NCI-H2081 (cell line): ENCODE results near the gene EIF4E3.
A peak's percentile ranks its signal among the peaks of the same experiment; 100 is the strongest.

Experiments used
- DNase-seq, 2 experiments: peaks; one replicate each; lab custom pipeline; 2025; lab: John Stamatoyannopoulos, UW

Gene EIF4E3

DNA sequence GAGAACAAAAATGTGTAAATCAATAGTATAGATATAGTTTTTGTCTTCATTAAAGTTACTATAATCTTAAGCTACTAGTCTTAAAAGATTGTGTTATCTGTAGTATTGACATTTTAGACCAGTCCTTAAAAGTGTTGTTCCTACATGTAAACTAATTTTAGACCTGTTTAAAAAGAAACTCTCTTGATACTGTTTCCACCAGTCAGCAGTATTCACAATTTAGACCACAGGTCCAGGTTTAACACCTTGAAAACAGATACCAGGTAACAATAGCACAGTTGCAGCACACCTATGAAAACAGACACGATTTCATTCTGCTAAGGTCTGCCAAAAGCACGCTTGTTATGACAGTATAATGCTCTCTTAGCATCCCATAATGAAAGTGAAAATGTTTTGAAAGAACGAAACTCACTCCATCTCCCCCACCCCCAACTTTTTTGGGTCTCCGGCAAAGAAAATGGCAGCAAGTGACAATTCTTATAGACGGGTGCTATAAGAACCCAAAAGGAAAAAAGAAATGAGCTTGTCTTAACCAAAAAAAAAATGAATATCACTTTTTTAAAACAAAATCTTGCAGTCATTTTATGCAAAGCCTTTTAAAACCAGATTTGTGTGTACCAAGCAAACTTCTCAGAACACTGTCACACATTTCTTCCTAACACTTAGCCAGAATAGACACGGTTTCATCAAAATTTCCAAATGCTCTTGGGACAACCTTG lies 1.6 kb downstream of the EIF4E3 start:
- DNase-seq, result no peak

DNA sequence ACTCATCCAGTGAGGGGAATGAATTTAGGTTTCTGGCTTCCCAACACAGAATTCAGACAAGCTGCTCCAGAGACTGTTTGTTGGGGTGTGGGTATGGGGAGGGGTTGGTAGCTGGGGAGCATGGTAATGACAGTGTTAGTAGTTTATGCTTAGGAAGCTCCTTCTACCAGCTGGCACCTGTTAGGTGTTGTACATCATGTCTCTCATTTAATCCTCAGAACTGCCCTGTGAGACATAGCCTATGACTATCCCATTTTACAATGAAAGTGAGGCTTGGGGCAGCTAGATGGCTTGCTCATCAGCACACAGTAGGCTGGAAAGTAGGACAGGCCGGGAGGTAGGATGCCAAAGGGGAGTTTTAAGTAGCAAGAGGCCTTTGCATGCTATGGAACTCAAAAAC lies 2.5 kb downstream of the EIF4E3 start:
- no peak for DNase-seq

DNA sequence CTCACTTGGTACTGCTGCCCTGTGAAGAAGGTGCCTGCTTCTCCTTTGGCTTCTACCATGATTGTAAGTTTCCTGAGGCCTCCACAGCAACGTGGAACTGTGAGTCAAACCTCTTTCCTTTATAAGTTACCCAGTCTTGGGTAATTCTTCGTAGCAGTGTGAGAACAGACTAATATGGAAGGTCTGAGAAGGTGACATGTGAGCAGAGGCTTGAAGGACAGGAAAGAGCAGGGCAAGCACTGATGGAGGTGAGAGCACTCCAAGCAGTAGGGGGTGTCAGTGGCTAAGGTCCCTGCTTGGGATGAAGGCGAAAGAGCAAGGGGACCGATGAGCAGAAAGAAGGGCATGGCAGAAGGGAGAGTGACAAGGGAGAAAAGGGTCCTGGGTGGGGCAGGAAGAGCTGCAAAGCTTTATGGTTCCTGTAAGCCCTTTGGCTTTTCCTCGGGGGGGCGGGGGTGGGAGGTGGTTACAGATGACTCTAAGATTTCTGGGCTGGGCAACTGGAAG lies 3.5 kb downstream of the EIF4E3 start:
- no peak for DNase-seq

DNA sequence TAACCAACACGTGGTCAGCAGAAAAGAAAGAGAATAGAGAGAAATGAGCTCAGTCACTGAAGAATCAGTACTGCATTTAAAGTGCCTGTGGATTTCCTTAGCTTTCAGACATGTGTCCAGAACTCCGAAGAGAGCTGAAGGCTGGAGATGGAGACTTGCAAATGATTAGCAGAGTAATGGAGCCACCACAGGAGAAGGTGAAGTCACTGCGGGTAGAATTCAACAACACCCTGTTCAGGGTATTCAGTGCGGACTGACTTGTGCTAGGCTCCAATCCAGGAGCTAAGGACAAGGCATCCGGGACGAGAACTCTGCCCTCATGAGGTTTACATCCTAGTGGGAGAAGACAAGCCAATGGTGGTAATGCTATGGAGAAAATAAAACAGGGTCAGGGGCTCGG lies 4.2 kb downstream of the EIF4E3 start:
- DNase-seq, result no peak

DNA sequence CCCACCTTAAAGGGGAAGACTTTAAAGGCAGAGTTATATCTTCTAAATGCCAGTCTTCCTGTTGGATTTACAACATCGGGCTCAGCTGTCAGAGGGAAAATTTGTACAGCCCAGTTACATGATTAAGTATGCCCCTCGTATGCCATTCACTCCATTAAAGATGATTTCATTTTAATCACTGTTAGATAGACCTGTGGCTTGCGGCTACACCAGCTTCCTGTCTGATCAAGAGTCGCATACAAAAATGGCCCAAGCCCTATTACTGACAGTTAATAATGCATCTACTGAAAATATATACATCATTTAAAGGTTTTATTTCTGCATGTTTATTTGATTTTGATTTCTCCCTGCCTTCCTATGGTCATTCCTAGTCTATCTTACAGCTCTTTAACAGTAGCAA lies 7.1 kb downstream of the EIF4E3 start:
- DNase-seq, result no peak

DNA sequence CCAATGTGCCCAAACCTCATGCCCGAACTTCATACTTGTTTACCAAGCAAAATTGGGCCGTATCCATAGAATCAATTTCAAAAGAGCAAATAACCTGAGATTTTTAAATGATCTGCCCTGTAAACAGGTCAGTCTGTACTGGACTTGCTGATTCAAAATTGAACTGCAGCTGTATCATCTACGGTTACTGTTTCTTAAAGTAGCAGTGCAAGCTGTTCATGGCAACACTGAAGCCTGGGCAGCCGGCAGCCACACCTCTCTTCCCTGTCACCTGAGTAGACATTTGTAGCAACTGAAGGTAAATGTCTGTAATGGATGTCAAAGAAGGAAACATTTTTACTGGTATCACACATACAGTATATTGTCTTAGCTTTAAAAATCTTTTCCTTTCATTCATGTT lies 10.6 kb downstream of the EIF4E3 start:
- DNase-seq, result no peak

DNA sequence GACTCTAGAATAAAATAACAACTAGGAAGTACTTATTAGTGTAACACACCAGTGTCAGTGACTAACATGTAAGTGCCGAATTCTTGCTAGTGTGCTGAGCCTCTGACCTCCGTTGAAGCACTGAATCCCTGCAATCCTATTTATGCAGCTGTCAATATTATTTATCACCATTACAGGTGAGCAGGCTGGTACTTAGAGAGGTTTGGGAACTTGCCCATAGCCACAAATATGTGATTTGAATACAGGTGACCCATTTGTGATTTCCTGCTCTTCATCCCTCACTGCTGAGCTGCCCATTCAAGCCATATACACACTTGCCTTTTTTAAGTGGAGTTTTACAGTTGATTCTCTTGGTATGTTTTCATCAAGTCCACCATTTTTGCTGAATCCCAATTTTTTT lies 12.2 kb downstream of the EIF4E3 start:
- peak; percentile 62 to 85 for DNase-seq

DNA sequence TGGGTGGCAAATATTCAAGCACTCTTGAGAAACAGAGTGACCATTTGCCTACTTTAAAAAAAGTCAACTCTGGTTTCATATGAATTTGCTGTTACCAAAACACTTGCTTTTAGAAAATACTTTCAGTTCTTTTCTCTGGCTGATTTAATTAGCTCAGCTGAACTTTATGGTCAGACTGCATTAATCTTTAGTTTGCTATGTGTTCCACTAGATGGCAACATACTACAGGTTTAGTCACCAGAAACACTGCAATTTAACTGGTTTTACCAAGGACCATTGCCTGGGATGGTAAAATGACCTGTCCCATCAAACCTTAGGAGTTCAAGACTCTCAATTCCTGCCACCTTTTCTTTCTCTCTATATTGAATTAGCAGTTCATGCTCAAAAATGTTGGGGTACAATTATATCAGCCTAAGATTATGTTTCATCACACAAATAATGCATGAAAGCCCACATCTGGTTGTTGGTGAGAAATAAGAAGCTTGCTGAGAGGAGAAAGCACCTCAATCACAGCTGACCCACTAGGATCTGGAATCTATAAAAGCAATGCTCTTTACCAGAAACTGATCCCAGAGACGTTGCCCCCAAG lies 14.2 kb downstream of the EIF4E3 start:
- peak; percentile 33 to 47 for DNase-seq

DNA sequence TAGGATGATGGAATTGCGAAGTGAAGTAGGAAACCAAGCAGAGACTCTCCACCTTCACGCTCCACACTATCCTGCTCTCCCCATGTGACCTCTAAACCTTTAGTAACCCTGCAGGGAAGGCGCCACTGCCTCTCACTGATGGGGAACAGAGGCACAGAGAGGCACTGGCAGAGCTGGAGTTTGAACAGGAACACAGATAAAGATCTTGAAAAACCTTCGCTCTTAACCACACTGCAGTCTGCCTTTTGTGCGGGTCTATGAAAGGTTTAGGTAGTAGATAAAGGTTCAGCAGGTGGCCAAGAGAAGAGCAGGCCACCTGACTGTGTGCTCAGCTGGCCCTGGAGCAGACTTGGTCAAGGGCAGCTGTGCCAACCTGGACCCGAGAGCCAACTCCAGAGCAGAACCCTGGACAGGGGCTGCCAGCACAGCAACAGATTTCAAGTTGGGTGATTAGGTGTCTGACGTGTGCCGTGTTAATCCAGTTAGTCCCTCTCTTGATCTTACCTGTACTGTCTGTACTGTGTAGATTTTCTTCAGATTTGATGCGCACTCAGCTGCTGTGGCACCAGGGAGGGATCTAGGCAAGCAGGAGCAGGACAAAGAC lies 15.2 kb downstream of the EIF4E3 start:
- DNase-seq, result no peak

DNA sequence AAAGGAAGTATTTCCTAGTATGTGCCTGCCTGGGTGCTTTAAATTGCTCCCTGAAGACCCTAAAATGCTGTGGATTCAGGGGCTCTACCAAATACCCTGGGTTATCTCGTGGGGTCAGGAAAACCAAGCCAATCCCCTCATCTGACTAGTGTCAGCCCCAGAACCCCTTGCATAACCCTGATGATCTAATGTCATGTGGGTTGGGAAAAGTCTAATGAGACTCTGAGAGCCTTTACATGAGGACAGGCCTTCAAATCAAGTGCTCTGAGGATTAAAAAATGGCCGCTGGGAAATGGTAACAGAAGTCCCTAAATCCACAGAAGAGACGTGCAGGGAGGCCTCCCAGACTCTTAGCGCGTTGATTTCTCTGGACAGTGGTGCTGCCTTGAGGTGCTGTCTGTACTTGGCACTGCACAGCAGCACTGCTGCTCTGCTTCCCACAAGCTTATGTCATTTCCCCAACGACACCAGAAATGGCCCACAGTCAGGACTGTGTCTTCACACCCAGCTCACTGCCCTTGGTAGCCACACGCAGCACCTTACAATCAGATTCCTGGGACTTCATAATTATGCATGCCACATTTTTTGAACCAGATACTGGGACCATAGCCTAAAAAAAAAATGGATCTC lies 16.6 kb downstream of the EIF4E3 start:
- DNase-seq, result no peak

DNA sequence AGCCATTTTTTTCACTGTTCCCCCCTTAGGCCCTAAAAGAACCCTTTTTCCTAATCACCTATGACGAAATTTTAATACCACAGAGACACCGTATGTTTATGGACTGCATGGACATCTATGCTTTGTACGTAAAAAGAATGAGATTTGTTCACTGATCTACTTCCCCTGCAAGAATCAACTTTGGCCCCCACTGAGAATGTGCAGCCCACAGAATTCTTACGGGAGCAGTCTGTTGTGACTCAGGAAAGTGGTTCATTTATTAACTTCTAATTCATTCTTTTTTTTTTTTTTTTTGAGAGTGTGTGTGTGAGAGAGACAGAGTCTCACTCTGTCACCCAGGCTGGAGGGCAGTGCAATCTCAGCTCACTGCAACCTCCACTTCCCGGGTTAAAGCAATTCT lies 17.6 kb downstream of the EIF4E3 start:
- DNase-seq, result no peak

DNA sequence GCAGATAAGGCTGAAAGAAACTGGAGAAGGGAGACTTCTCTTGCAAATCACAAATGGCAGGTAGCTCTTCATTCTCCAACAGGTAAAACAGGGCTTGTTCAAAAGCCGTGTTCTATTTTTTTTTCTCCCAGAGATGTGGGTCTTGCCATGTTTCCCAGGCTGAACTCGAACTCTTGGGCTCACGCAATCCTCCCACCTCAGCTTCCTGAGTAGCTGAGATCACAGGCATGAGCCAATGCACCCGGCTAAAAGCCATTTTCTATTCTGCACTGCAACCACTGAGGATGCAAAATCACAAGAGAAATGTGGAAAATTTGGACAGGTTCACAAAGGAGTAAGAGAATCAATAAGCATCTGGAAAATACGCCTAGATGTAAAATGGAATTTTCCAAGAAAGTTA lies 19.5 kb downstream of the EIF4E3 start:
- DNase-seq, result no peak

DNA sequence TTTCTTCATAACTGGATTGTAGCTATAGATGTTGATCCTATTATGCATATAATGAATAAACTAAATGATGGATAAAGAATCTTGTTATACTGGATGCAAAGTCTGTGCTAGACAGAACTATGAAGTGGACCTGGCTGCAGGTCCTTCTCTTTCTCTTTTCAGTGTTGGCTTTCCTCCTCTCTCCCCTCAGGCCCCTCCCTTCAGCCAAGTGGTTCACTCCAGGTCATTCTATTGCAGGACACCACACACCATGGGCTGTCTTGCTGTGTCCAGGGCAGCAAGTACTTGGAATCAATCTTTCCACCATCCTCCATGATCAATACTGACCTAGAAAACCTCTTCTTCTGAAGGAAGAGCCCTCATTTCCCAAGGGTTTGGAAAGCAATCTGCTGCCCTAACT lies 20.3 kb downstream of the EIF4E3 start:
- no peak for DNase-seq

DNA sequence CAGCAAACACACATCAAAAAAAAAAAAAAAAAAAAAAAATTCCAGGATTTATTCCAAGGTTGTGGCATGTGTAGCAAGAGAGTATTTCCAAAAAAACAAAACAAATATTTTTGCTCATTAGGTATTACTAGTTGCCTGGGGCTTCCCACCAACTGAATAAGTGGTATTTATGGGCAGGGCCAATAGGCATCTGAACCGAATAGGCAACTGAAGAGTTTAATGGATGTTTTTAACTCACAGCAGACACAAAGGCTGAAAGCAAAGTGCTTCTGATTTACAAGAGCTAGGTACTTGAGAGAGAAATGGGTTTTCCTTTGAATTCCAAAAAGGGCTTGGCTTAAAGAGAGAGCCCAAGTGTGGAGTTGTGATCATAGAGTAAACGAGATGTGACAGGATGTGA lies 21.4 kb downstream of the EIF4E3 start:
- no peak for DNase-seq

DNA sequence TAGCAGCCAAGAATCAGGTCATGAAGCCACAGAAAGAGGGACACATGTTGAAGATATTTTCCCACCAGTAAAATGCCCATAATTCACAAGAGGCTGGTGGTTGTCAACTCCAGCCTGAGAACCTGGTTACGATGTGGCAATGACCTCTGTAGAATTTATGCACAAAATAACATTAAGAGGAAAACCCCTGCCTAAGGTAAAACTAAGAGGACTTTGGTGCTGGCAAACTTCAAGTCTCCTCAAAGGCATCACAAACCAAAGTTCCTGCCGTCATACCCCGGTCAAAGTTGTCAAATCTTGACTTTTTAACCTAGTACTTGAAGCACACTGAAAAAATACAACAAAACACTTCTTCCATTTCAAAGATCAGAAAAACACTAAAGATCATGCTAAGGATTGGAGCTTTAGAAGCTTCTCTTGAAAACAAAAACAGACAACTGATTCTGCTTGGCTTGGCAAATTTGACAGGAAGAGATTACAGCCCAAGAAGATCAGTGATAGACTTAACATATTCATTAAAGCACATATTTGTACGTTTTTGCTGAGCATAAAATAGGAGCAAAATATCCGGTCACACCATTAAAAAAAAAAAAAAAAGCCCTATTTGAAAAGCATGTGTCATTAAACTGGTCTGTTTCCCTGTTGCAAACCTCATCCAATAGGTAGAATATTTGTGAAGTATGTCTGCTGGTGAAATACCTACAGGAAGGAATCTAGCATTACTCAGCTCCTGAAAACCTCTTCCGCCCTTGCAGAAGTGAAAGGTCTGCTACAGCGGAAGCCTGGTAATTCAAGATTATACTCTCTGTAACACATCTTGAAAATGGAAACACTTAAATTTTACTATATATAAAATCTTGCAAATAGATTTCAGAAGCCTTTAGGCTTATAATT lies 22.8 kb downstream of the EIF4E3 start:
- DNase-seq, result no peak

DNA sequence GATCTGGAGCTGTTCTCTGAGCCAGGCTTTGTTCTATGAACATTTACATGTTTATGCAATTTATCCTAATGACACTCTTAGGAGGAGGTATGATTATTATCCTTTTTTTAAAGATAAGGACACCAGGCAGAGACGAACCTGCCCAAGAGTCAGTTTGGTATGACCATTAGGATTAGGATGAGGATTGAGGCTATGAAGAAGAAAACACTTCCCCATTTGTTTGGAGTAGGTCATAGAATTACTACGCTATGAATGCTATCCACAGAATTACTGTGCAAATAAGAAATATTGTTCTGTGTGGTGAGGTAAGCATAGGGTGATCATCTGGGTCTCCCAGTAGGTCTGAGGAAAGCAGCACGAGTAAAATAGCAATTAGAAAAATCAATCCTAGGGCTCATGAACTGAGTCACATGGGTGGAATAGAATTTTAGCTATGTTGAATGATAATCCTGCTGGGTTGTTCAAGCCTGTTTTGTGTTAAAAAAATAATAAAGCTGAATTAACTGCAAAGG lies 23.9 kb downstream of the EIF4E3 start:
- DNase-seq, result no peak

DNA sequence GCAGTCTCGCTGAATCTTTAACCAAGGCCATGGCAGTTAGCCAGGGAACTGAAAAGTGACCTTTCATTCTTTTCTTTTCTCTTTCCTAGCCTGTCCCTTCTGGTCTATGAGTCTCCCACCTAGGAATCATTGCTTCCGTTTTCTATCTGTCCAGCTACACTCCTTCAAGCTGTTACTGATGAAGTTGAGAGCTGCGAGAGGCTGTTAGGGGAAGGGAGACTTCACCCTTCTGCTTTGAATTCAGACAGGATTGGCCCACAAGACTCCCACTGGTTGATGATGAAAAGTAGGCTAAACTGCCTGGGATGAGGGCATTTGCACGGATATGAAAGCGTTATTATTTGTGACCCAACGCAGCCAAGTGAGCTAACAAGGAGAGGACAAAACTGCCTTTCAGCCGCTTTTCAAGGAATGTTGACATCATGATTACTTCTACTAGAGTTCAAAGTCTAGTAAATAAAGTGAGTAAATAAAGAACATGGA lies 30.2 kb downstream of the EIF4E3 start:
- DNase-seq, result no peak

DNA sequence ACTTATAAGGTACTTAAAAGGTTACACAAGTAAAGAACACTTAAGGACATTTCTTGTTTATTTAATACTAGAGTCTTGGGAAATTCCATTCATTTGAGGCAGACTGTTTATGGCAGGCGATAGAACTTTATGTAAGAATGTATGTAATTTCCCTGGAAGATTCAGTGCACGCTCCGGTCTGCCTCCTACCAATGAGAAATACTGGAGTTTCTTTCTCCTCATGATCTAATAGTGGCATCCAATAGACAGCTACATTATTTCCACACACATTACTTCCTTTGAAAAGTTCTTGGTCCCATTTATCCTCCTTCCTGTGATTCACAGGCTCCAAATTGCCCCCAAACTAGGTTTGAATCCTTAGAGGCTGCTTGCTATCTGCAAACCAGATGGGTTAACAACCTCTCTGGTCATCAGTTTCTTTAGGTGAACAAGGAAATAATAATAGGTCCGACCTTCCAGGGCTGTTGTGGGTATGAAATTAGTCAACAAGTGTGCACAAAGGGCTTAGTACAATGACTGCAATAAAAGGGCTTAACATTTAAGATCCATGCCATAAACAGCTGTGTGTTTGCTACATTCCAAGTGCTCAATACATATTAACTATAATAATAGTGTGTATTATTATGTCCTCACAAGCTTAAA lies 30.7 kb downstream of the EIF4E3 start:
- no peak for DNase-seq

DNA sequence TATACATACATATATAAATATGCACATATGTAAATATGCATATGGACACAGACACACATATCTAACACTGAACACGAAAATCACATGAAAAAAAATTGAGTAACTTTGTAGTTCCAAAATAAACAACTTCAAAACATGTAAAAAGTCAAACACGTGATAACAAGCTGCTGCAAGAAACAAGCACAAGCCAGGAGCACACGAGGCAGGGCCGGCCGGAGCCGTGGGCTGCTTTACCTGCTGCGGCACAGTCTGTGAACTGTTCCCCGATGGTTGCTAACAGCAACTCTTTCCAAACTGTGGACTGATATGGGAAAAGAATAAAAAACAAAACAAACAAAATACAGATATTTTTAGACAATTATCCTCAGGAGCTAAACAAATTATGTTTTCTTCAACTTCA lies 31.6 kb downstream of the EIF4E3 start:
- DNase-seq, result no peak

DNA sequence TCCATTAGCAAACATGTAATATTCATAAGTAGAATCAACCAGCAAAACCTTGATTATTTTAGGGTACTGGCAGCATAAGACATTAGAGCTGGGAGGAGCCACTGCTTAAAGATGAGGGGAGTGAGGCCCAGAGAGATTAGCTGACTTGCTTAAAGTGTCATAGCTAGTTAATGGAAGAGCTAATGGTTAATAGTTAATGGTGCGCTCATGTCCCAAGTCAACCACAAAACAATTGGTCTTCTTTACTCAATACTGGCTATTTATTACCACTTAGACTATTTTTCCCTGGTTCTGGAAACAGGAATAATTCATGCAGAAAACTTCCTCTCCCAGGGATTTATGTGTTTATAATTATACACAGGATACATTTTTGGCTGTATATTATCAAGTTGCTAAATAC lies 33.1 kb downstream of the EIF4E3 start:
- no peak for DNase-seq

DNA sequence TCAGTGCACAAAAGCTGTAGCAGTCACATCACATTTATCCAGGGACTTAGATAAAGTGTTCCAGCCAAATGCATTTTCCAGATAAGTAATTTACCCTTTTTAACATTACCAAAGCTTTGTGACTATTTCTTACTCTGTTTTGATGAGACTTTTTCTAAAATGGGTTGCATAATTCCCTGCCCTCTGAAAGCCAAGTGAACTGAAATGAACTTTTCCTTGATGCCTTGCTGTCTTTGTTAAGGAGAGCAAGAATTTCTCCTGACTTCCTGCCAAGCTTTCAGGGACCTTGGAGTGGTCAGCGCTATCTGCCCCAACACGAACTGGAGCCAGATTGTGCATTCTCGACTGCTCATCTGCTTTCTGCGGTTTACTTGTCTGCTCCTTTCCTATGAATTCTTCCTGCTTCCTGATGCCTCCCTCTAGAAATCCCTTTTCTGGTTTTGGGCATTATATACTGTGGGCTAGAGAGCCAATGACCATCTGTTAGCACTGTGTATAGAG lies 34.8 kb downstream of the EIF4E3 start:
- no peak for DNase-seq
